T-helper 2 cell (primary cell): Measurements from ENCODE around the gene CDH5.
"Not testable (repeated sequence)": the region's sequence is repeated elsewhere in the genome, so short reads cannot be mapped to it uniquely, and the experiment has no call there.

Source experiments
- DNase-seq, 5 experiments: peaks; one replicate each; pipeline versions ENCODE4 v3.0.0 to v3.0.0-alpha.2; 2012 to 2022
- total RNA-seq, 2 donors: gene quantifications; one replicate each; lab custom pipeline; 2026; lab: John Stamatoyannopoulos, UW

Gene CDH5
- total RNA-seq: 0 reads per million in 2 donors

DNA sequence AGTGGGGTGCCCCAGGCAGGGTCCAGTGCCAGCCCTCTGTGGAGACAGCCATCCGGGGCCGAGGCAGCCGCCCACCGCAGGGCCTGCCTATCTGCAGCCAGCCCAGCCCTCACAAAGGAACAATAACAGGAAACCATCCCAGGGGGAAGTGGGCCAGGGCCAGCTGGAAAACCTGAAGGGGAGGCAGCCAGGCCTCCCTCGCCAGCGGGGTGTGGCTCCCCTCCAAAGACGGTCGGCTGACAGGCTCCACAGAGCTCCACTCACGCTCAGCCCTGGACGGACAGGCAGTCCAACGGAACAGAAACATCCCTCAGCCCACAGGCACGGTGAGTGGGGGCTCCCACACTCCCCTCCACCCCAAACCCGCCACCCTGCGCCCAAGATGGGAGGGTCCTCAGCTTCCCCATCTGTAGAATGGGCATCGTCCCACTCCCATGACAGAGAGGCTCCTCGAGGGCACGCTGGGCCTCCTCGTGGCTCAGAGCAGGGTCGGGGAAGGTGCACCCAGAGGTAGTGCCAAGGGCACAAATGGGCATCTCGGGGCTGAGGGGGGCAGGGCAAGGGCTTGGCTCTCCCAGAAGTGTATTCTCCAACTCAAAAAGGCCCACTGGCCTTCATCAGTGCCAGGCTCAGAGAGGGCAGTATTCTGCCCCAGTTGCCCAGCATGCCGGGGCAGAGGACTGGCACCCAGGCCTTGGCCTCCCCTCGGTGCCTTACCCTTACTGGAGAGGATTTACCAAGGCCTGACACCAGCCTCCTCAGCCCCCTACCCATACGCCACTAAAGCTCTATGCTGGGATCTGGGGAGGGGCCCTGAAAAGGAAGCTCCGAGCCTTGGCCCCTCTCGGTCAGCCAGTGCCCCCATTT is at the start of gene CDH5:
CDH5 (plus strand) TSS at position 259 of the 867 bp plus-strand sequence. CDS start 12,647 bp downstream, outside the sequence.
- no peak for DNase-seq

GRCh38 chr16:66318505-66318904 is 48.0 kb upstream of the CDH5 start:
- DNase-seq: no peak

DNA sequence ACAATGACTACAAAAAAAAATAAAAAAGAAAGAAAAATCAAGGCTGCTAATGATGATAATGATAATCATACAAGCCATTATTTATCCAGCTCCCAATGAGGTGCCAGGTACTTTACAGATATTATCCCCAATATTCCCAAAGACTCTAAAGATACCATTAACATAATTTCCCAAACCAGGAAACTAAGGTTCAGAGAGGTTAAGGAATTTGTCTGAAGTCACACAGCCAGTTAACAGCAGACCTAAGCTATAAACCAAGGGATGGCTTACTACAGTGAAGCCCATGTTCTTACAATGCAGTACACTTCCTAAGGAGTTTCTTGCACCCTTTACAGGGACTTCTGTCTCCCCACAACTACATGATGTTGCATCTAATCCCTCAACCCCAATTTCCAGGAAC is 45.7 kb upstream of the CDH5 start:
- no peak for DNase-seq

DNA sequence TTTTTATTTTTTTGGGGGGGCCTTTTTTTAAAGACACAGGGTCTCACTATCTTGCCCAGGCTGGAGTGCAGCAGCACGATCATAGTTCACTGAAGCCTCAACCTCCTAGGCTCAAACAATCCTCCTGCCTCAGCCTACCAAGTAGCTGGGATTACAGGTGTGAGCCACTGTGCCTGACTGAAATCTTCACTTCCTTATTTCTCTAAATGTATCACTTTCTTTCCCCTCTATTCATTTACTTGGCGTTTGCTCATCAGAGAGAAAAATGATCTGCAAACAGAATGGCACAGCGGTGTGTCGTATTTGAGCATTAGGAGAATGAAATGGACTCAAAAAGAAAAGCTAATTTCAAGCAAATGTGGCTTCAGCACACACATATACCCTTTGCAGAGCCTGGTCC is 44.3 kb upstream of the CDH5 start:
- DNase-seq: no peak

GRCh38 chr16:66324815-66325515 is 41.5 kb upstream of the CDH5 start:
- DNase-seq: no peak

DNA sequence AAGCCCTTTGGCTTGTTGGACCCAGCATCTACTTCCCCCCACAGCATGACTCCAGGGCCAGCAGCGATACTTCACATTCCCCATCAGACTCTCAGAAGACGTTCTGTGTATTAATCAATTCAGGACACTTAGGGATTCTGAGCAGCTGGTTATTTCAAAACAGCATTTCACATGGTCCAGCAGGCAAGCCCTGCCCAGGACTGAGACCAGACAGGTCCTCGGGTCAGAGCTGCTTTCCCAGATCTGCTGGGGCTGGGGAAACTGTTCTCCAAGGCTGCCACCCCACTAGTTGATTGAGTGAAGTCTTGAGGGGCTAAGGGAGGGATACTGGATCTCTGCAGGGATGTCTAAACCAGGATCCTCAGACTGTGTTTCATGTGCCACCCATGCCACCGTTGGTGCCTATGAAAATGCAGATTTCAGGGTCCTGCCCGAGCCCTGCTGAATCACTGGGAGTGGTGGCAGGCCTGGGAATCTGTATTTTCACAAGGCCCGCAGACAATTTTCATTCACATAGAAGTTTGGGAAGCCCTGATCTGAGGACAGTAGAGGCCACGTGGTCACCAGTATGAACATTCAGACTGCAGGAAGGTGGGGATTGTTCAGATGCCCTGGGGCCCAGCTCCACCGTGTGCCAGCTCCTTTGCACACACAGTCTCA is 40.6 kb upstream of the CDH5 start:
- no peak for DNase-seq

GRCh38 chr16:66326991-66327513 is 39.4 kb upstream of the CDH5 start:
- no peak for DNase-seq

GRCh38 chr16:66328282-66328681 is 38.2 kb upstream of the CDH5 start:
- DNase-seq: no peak

DNA sequence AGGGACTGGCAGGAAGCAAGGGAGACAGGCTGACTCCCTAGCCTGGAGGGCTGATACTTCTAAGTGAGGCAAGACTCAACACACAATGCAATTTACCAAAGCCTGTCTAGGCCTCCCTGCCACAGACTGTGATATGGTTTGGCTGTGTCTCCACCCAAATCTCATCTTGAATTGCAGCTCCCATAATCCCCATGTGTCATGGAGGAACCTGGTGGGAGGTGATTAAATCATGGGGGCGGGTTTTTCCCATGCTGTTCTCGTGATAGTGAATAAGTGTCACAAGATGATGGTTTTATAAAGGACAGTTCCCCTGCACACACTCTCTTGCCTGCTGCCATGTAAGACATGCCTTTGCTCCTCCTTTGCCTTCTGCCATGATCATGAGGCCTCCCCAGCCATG is 35.0 kb upstream of the CDH5 start:
- DNase-seq: not testable (repeated sequence)

DNA sequence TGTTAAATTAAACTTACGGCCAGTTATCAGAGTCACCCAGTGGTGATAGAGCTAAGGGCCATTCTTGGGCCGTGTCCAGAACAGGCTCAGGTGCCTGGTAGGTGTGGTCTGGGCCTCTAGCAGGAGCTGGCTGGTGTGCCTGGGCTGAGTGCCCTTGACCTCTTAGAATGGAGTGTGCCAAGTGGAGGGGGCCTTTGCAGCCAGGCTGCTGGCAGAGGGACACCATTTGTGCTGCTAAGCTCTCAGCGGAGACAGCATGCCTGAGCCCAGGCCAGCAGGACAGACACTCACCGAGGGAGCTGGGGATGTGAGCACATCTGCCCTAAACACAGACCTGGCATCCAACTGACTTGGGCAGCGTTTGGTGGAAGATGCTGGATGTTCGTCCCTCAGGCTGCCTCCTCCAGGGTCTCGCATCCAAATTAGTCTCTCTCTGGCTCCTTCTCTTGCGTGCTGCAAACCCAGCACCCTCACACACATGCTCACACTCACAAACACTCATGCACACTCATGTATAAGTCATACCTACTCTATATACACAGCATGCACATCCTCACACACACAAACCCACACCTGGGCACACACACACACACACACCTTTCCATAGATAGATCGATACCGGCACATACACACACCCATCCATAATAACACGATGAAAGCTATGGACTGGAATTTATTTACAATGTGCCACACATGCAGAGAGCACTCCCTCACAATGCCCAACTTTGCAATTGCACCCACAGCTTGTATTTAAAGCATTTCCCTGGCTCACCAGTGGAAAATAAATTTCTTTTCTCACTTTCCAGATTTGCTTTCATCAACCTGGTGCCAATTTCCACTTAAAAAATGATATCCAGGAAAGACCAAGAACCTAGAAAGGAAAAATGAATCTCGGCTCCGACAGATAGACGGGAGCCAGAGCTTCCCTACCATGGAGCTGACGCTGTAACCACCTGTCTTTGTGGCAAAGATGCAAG is 33.6 kb upstream of the CDH5 start:
- DNase-seq: no peak

- no peak for DNase-seq
These were observed 31.5 kb upstream of the CDH5 start for GRCh38 chr16:66334853-66335574.

DNA sequence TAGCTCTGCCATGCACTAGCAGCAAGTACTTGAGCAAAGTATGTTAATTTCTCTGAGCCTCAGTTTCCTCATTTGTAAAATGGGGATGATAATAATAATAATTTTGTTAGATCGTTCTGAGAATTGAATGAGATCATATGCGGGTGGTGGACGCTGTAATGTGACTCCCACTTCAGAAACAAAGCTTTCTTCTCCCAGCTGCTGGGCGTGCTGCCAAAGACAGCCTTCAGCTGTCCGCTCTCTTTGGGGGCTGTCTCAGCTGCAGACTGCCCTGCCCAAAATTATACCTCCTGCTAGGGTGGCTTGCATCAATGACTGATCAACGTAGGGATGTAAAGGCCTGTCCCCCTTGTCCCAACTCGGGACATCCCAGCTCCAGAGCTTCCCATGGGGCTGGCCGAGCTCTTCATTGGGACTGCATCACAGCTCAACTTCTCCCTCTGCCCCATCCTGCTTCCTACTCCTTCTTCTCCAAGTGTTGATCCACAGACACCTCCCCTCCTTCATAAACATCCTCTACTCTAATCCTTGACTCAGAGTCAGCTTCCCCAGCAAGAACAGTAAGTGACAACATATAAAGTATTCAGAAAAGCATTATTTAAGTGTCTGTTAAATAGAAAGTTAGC is 30.7 kb upstream of the CDH5 start:
- DNase-seq: no peak

- no peak for DNase-seq
These were observed 28.9 kb upstream of the CDH5 start for GRCh38 chr16:66337463-66338188.

- DNase-seq: no peak
These were observed 24.1 kb upstream of the CDH5 start for GRCh38 chr16:66342294-66342900.

- peak in 1 of 5 experiments; percentile 24 for DNase-seq
These were observed 21.9 kb upstream of the CDH5 start for GRCh38 chr16:66344533-66345145.

GRCh38 chr16:66346221-66346620 is 20.3 kb upstream of the CDH5 start:
- no peak for DNase-seq

DNA sequence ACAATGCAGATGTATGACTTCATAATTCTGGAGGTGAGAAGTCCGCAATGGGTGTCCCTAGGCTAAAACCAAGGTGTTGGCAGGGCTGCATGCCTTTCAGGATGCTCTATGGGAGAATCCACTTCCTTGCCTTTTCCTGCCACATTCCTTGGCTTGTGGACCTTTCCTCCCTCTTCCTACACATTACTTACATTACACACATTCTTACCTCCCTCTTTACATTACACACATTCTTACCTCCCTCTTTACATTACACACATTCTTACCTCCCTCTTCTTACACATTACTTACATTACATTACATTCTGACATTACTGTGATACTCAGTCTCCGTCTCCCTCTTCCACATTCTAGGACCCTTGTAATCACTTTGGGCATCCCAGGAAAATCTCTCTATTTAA is 14.2 kb upstream of the CDH5 start:
- no peak for DNase-seq

- DNase-seq: no peak
These were observed 13.4 kb upstream of the CDH5 start for GRCh38 chr16:66353055-66353454.
